ENCODE results near the gene CGB8.
A peak's percentile ranks its signal among the peaks of the same experiment; 100 is the strongest.
"Not testable (repeated sequence)": the region's sequence is repeated elsewhere in the genome, so short reads cannot be mapped to it uniquely, and the experiment has no call there.

Gene CGB8

GRCh38 chr19:49064029-49064629, 15.2 kb upstream of the CGB8 start:
- no peak for TF ChIP-seq CTCF (conservative IDR thresholded peaks at IDR 0.05; ENCODE audit: low read length)
- peak overlapping the region; percentile 29 for H3K4me3 ChIP-seq (ENCODE audit: low read length)
- DNase-seq (ENCODE audit: low read depth), result no peak

- no peak for TF ChIP-seq CTCF (conservative IDR thresholded peaks at IDR 0.05; ENCODE audit: low read length)
- no peak for DNase-seq (ENCODE audit: low read depth)
Observed at GRCh38 chr19:49061445-49061844, 12.5 kb upstream of the CGB8 start.

GRCh38 chr19:49061000-49061399, 12.1 kb upstream of the CGB8 start:
- TF ChIP-seq CTCF (conservative IDR thresholded peaks at IDR 0.05; ENCODE audit: low read length), result no peak

More at GRCh38 chr19:49061445-49061844, 12.5 kb upstream of the CGB8 start:
- no peak overlapping the region for H3K4me3 ChIP-seq (ENCODE audit: low read length)

GRCh38 chr19:49059053-49059452, 10.1 kb upstream of the CGB8 start:
- no peak for TF ChIP-seq CTCF (conservative IDR thresholded peaks at IDR 0.05; ENCODE audit: low read length)
- no peak overlapping the region for H3K4me3 ChIP-seq (ENCODE audit: low read length)
- no peak for DNase-seq (ENCODE audit: low read depth)

More at GRCh38 chr19:49061000-49061399, 12.1 kb upstream of the CGB8 start:
- H3K4me3 ChIP-seq (ENCODE audit: low read length), result no peak overlapping the region
- no peak for DNase-seq (ENCODE audit: low read depth)

- peak; percentile 53 for DNase-seq (ENCODE audit: low read depth)
- TF ChIP-seq CTCF (conservative IDR thresholded peaks at IDR 0.05; ENCODE audit: low read length), result no peak
- H3K4me3 ChIP-seq (ENCODE audit: low read length), result no peak overlapping the region
Observed at GRCh38 chr19:49058562-49058961, 9.7 kb upstream of the CGB8 start.

- DNase-seq (ENCODE audit: low read depth), result peak; percentile 56
- peak within 1 kb of the TSS; percentile 65 for H3K4me3 ChIP-seq (ENCODE audit: low read length)
- no peak for TF ChIP-seq CTCF (conservative IDR thresholded peaks at IDR 0.05; ENCODE audit: low read length)
Observed at GRCh38 chr19:49057636-49058234, 8.8 kb upstream of the CGB8 start, which contains the start of gene CGB7. TSS of gene CGB7 (minus strand) at chr19:49057749. CDS start at chr19:49055375, 2,374 bp downstream.

GRCh38 chr19:49056902-49057596, 8.1 kb upstream of the CGB8 start:
- H3K4me3 ChIP-seq (ENCODE audit: low read length), result peak overlapping the region; percentile 65
- not testable (repeated sequence) for DNase-seq (ENCODE audit: low read depth)

Data from AG10803 (cell line).